HCT116 (cell line): ENCODE results near the gene CAT. TPM values are rescaled to one million over a fixed set of nuclear protein-coding genes. Genes with fewer than 3 reads are reported as not detected.

ENCODE experiments used
- ATAC-seq: fragments of 200-7000 bp; cut with Tn5 transposase; 2 replicates; pipeline ENCODE4 v1.9.1; 2020; ENCODE audit warnings: mild to moderate bottlenecking, moderate library complexity
- BruUV-seq: library from RNA; stranded (reverse); fragments of 400-500 nt; replicated peaks from 2 replicates; lab custom pipeline; 2021; lab: Mats Ljungman, UMichigan
- CTCF ChIA-PET: fragments of 300-600 bp; sonication (Branson Sonifier 250); formaldehyde crosslinking; loops from one replicate; lab custom pipeline; 2021; ENCODE audit warnings: antibody characterized with exemption; lab: Charles Lee
- POLR2A ChIA-PET: fragments of 300-600, 350-600 bp; sonication (Branson Sonifier 250); formaldehyde crosslinking; loops from one replicate; lab custom pipeline; 2021; ENCODE audit warnings: antibody characterized with exemption; lab: Charles Lee
- RAD21 ChIA-PET, 2 experiments: fragments of 300-600 bp; sonication (Branson Sonifier 250); formaldehyde crosslinking; loops; one replicate each; lab custom pipeline; 2023; ENCODE audit warnings: low total read pairs in 2 of 2; ENCODE audit not compliant: uncharacterized antibody in 2 of 2, unreplicated experiment in 2 of 2, low non-redundant PET in 1 of 2; lab: Charles Lee
- DNase-seq: peaks from one replicate; pipeline ENCODE4 v3.0.0-alpha.2; 2010; ENCODE audit warnings: low read depth, low spot score
- H2AFZ ChIP-seq: fragments of 200-600 bp; shearing (Covaris generic), sonication (generic); 2 replicates; pipeline ENCODE4 v1.6.1; 2017; ENCODE audit warnings: low read depth, mixed run types, mixed read lengths, antibody characterized with exemption, low read length; ENCODE audit not compliant: poor library complexity, severe bottlenecking
- H3K27ac ChIP-seq: 2 replicates; pipeline ENCODE4 v1.5.1; 2012; ENCODE audit warnings: low read depth, low read length
- H3K27me3 ChIP-seq: fragments of 200-600 bp; sonication (generic); 2 replicates; pipeline ENCODE4 v1.6.1; 2016; ENCODE audit warnings: mixed run types, low read length, mixed read lengths; ENCODE audit not compliant: insufficient read depth
- H3K36me3 ChIP-seq, 2 experiments: fragments of 200-500 bp in 1 of 2; fragments of 200-600 bp in 1 of 2; sonication (Bioruptor generic) in 1 of 2; sonication (generic) in 1 of 2; 2 replicates each; pipeline versions ENCODE4 v1.5.1 to v1.6.1; 2014 to 2016; ENCODE audit warnings: low read length in 2 of 2, inconsistent platforms in 1 of 2, mixed read lengths in 1 of 2, mixed run types in 1 of 2; ENCODE audit not compliant: insufficient read depth in 2 of 2, control insufficient read depth in 1 of 2
- H3K4me1 ChIP-seq, 2 experiments: fragments of 200-600 bp in 1 of 2; sonication (generic) in 1 of 2; 2 replicates each; pipeline versions ENCODE4 v1.5.1 to v1.6.1; 2012 to 2017; ENCODE audit warnings: low read length in 2 of 2, inconsistent platforms in 1 of 2, mild to moderate bottlenecking in 1 of 2, mixed read lengths in 1 of 2, mixed run types in 1 of 2, moderate library complexity in 1 of 2; ENCODE audit not compliant: insufficient read depth in 2 of 2, control insufficient read depth in 1 of 2
- H3K4me2 ChIP-seq: fragments of 200-600 bp; sonication (generic); 2 replicates; pipeline ENCODE4 v1.6.1; 2017; ENCODE audit warnings: mixed run types, low read length, mixed read lengths
- H3K4me3 ChIP-seq, 2 experiments: fragments of 200-600 bp in 1 of 2; sonication (generic) in 1 of 2; replicated peaks in 1 of 2; 2 replicates each; pipeline ENCODE4 v1.5.1; 2011 to 2016; ENCODE audit warnings: low read length in 2 of 2, control low read depth in 1 of 2, low read depth in 1 of 2, mild to moderate bottlenecking in 1 of 2, mixed read lengths in 1 of 2, mixed run types in 1 of 2
- H3K79me2 ChIP-seq: fragments of 200-600 bp; sonication (generic); 2 replicates; pipeline ENCODE4 v1.6.1; 2017; ENCODE audit warnings: mild to moderate bottlenecking, mixed run types, low read length, moderate library complexity, mixed read lengths; ENCODE audit not compliant: insufficient read depth
- H3K9ac ChIP-seq: fragments of 200-600 bp; sonication (generic); 2 replicates; pipeline ENCODE4 v1.6.1; 2016; ENCODE audit warnings: low read length, mixed read lengths
- H3K9me2 ChIP-seq: fragments of 200-600 bp; sonication (generic), shearing (Covaris generic); 2 replicates; pipeline ENCODE4 v1.6.1; 2017; ENCODE audit warnings: mixed run types, mild to moderate bottlenecking, moderate library complexity; ENCODE audit not compliant: insufficient read depth
- H3K9me3 ChIP-seq, 2 experiments: fragments of 200-500 bp in 1 of 2; fragments of 200-600 bp in 1 of 2; sonication (Bioruptor generic) in 1 of 2; sonication (generic) in 1 of 2; 2 replicates each; pipeline ENCODE4 v1.6.1; 2014 to 2017; ENCODE audit warnings: low read length in 2 of 2, mixed read lengths in 2 of 2, inconsistent platforms in 1 of 2, low read depth in 1 of 2, mild to moderate bottlenecking in 1 of 2, mixed run types in 1 of 2, moderate library complexity in 1 of 2; ENCODE audit not compliant: control insufficient read depth in 1 of 2, insufficient read depth in 1 of 2
- H4K20me1 ChIP-seq: fragments of 200-600 bp; sonication (generic), shearing (Covaris generic); 2 replicates; pipeline ENCODE4 v1.6.1; 2017; ENCODE audit warnings: mixed run types, mild to moderate bottlenecking, moderate library complexity; ENCODE audit not compliant: insufficient read depth
- CEBPB ChIP-seq: IDR thresholded peaks from 2 replicates; pipeline ENCODE4 v1.6.1; 2012; ENCODE audit warnings: low read depth
- ELF1 ChIP-seq: IDR thresholded peaks from 2 replicates; pipeline ENCODE4 v1.6.1; 2012; ENCODE audit warnings: low read depth, borderline replicate concordance
- EZH2 ChIP-seq: fragments of 200-600 bp; sonication (generic); IDR thresholded peaks from 2 replicates; pipeline ENCODE4 v1.6.1; 2017; ENCODE audit warnings: antibody characterized with exemption, mixed run types
- FOSL1 ChIP-seq: IDR thresholded peaks from 2 replicates; pipeline ENCODE4 v1.6.1; 2012; ENCODE audit warnings: low read depth
- JUND ChIP-seq: IDR thresholded peaks from 2 replicates; pipeline ENCODE4 v1.6.1; 2012
- POLR2A ChIP-seq: IDR thresholded peaks from 2 replicates; pipeline ENCODE4 v1.7.0; 2011; ENCODE audit warnings: borderline replicate concordance; ENCODE audit not compliant: insufficient read depth, insufficient read length; ENCODE audit errors: extremely low read depth
- RAD21 ChIP-seq: IDR thresholded peaks from 2 replicates; pipeline ENCODE4 v1.6.1; 2012; ENCODE audit warnings: low read depth, mild to moderate bottlenecking
- SP1 ChIP-seq: IDR thresholded peaks from 2 replicates; pipeline ENCODE4 v1.6.1; 2012; ENCODE audit warnings: low read depth
- TCF7L2 ChIP-seq: IDR thresholded peaks from 2 replicates; pipeline ENCODE4 v1.7.0; 2011; ENCODE audit warnings: borderline replicate concordance, inconsistent platforms; ENCODE audit not compliant: insufficient read depth, insufficient read length; ENCODE audit errors: extremely low read depth
- YY1 ChIP-seq: IDR thresholded peaks from 2 replicates; pipeline ENCODE4 v1.6.1; 2011; ENCODE audit warnings: low read length, low read depth, moderate library complexity, mild to moderate bottlenecking; ENCODE audit not compliant: insufficient replicate concordance; ENCODE audit errors: extremely low read depth
- intact Hi-C: fragments of 100-400 bp; cut with micrococcal nuclease; formaldehyde crosslinking; loops from 2 replicates; pipeline ENCODE4 v1.10.0; 2022
- total RNA-seq: library from RNA; stranded (reverse); gene quantifications from one replicate; pipeline ENCODE4 v1.2.1, GENCODE V29; 2021; ENCODE audit not compliant: unreplicated experiment
- TF ChIP-seq, protein P1 (sequence below): IDR thresholded peaks from 2 replicates; pipeline ENCODE4 v1.6.1; 2012
- TF ChIP-seq, protein P2 (sequence below): IDR thresholded peaks from 2 replicates; pipeline ENCODE4 v1.6.1; 2011; ENCODE audit warnings: mild to moderate bottlenecking, low read length, moderate library complexity; ENCODE audit not compliant: insufficient replicate concordance; ENCODE audit errors: extremely low read depth
- TF ChIP-seq, protein P3 (sequence below), 3 experiments: fragments of 200-600 bp in 1 of 3; sonication (generic) in 1 of 3; IDR thresholded peaks in 2 of 3; conservative IDR thresholded peaks in 1 of 3; 2 replicates each; pipeline ENCODE4 v1.5.1; 2012 to 2017; ENCODE audit warnings: low read depth in 2 of 3, low read length in 2 of 3, antibody characterized with exemption in 1 of 3, borderline replicate concordance in 1 of 3, control low read depth in 1 of 3, mild to moderate bottlenecking in 1 of 3, mixed read lengths in 1 of 3, mixed run types in 1 of 3, moderate library complexity in 1 of 3; ENCODE audit not compliant: insufficient read depth in 1 of 3

Gene CAT
- total RNA-seq, 1 experiment from 2014 or later: 50.9 TPM

DNA sequence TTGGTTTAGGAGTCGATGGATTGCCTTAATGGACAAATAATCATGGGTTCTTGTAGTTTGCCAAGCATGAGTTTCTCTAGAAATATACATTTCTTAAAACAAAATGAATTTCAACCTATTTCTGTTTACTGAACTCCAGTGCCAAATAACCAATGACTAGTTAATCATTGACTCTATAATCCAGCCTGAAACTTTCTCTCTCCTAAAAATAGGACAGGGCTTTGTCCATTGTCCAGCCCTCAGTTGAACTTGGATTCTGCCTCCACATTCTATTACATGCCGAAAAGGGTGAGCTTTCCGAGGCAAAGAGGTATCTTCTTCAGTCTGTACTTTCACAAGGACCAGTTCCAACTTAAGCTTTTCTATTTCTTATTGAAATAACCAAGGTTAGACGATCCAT, 23.2 kb upstream of the CAT start:
- Histone ChIP-seq H3K9me3 (peaks cover 3 to 4% of the 10 kb centered on the region in 2 experiments; a peak in 2 of 4 replicates), H3K36me3 (no peaks in the 10 kb centered on the region), H3K9ac (no peak overlapping the region), H3K27ac (no peak overlapping the region), H3K9me2 (no peaks in the 10 kb centered on the region), H3K4me1 (no peaks in the 10 kb centered on the region), H3K79me2 (no peaks in the 10 kb centered on the region), H4K20me1 (no peaks in the 10 kb centered on the region), H2AFZ (no peak overlapping the region), H3K27me3 (no peaks in the 10 kb centered on the region), H3K4me3 (no peak overlapping the region), H3K4me2 (no peak overlapping the region)
- TF ChIP-seq, protein P1, sequence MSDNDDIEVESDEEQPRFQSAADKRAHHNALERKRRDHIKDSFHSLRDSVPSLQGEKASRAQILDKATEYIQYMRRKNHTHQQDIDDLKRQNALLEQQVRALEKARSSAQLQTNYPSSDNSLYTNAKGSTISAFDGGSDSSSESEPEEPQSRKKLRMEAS: no peak
- TF ChIP-seq ELF1 (no peak), TCF7L2 (no peak), CEBPB (no peak), POLR2A (no peak), JUND (no peak), RAD21 (no peak), SP1 (no peak), FOSL1 (no peak)
- TF ChIP-seq, protein P2, sequence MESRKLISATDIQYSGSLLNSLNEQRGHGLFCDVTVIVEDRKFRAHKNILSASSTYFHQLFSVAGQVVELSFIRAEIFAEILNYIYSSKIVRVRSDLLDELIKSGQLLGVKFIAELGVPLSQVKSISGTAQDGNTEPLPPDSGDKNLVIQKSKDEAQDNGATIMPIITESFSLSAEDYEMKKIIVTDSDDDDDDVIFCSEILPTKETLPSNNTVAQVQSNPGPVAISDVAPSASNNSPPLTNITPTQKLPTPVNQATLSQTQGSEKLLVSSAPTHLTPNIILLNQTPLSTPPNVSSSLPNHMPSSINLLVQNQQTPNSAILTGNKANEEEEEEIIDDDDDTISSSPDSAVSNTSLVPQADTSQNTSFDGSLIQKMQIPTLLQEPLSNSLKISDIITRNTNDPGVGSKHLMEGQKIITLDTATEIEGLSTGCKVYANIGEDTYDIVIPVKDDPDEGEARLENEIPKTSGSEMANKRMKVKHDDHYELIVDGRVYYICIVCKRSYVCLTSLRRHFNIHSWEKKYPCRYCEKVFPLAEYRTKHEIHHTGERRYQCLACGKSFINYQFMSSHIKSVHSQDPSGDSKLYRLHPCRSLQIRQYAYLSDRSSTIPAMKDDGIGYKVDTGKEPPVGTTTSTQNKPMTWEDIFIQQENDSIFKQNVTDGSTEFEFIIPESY: no peak
- RAD21 ChIA-PET: no interaction called here
- CTCF ChIA-PET: no interaction called here
- BruUV-seq: no TSS peak
- POLR2A ChIA-PET: no interaction called here
- DNase-seq (no peak), ATAC-seq (no peak)
- intact Hi-C loops: no loop called here

DNA sequence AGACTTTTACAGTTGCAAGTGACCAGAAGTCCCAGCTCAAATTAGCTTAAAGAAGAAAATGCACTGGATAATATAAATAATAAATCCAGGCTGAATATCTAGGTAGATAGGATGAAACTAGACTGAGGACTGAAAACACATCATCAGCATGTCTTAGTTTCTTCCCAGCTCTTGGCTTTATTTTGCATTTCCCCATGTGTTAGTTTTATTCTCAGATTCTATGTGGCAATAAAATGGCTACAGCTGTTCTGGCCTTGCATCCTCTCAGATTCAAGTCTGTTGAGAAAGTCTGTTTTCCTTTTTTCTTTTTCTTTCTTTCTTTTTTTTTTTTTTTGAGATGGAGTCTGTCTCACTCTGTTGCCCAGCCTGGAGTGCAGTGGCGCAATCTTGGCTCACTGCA, 22.6 kb upstream of the CAT start:
- no peaks in the 10 kb centered on the region for H3K9me2 ChIP-seq
- RAD21 ChIA-PET: no interaction called here
- no peak for DNase-seq
- intact Hi-C loops: no loop called here
- TF ChIP-seq YY1: no peak
- TF ChIP-seq, protein P3, sequence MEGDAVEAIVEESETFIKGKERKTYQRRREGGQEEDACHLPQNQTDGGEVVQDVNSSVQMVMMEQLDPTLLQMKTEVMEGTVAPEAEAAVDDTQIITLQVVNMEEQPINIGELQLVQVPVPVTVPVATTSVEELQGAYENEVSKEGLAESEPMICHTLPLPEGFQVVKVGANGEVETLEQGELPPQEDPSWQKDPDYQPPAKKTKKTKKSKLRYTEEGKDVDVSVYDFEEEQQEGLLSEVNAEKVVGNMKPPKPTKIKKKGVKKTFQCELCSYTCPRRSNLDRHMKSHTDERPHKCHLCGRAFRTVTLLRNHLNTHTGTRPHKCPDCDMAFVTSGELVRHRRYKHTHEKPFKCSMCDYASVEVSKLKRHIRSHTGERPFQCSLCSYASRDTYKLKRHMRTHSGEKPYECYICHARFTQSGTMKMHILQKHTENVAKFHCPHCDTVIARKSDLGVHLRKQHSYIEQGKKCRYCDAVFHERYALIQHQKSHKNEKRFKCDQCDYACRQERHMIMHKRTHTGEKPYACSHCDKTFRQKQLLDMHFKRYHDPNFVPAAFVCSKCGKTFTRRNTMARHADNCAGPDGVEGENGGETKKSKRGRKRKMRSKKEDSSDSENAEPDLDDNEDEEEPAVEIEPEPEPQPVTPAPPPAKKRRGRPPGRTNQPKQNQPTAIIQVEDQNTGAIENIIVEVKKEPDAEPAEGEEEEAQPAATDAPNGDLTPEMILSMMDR (IDR thresholded peaks at IDR 0.05 in 2 of 3, conservative IDR thresholded peaks at IDR 0.05 in 1 of 3; ENCODE audit: borderline replicate concordance in 1 of 3, insufficient read depth in 1 of 3, low read depth in 2 of 3, low read length in 2 of 3): no peak
- no peak for TF ChIP-seq EZH2
- H3K9me3 ChIP-seq: peaks cover 3 to 4% of the 10 kb centered on the region in 2 experiments; a peak in 2 of 4 replicates
- H3K36me3 ChIP-seq: no peaks in the 10 kb centered on the region
- ATAC-seq: no peak
- no peak overlapping the region for H2AFZ ChIP-seq
- H4K20me1 ChIP-seq: no peaks in the 10 kb centered on the region
- H3K4me2 ChIP-seq: no peak overlapping the region
- H3K4me3 ChIP-seq: no peak overlapping the region
- H3K4me1 ChIP-seq: no peaks in the 10 kb centered on the region
- H3K27me3 ChIP-seq: no peaks in the 10 kb centered on the region
- no peak overlapping the region for H3K27ac ChIP-seq
- H3K79me2 ChIP-seq: no peaks in the 10 kb centered on the region
- CTCF ChIA-PET: no interaction called here
- H3K9ac ChIP-seq: no peak overlapping the region
- POLR2A ChIA-PET: no interaction called here
- BruUV-seq: no TSS peak
